Esophagus muscularis mucosa (tissue), 4 donors: ENCODE measurements around the gene ECM2. TPM values are rescaled to one million over a fixed set of nuclear protein-coding genes. Genes with fewer than 3 reads are reported as not detected.
A peak's percentile ranks its signal among the peaks of the same experiment; 100 is the strongest.

Source experiments
- DNase-seq: peaks from one replicate; pipeline ENCODE4 v3.0.0-alpha.2; 2017; ENCODE audit errors: extremely low spot score
- H3K27ac ChIP-seq, 4 donors: fragments of 200-600 bp; sonication (generic); replicated peaks in 1 of 4; 1 replicate in 3 of 4; 2 replicates in 1 of 4; pipeline ENCODE4 v1.5.1; 2016 to 2019; ENCODE audit warnings: mild to moderate bottlenecking in 1 of 4
- H3K27me3 ChIP-seq, 4 donors: fragments of 200-600 bp; sonication (generic); one replicate each; pipeline versions ENCODE4 v1.5.1 to v1.6.0; 2016 to 2019
- H3K36me3 ChIP-seq, 4 donors: fragments of 200-600 bp; sonication (generic); one replicate each; pipeline ENCODE4 v1.5.1; 2016 to 2019
- H3K4me1 ChIP-seq, 4 donors: fragments of 200-600 bp; sonication (generic); one replicate each; pipeline ENCODE4 v1.5.1; 2016 to 2019
- H3K4me3 ChIP-seq, 4 donors: fragments of 200-600 bp; sonication (generic); 1 replicate in 2 of 4; 2 replicates in 2 of 4; pipeline ENCODE4 v1.5.1; 2016 to 2019; ENCODE audit warnings: mild to moderate bottlenecking in 4 of 4, moderate library complexity in 1 of 4
- H3K9me3 ChIP-seq, 4 donors: fragments of 200-600 bp; sonication (generic); 1 replicate in 3 of 4; 2 replicates in 1 of 4; pipeline ENCODE4 v1.5.1; 2016 to 2019
- EP300 ChIP-seq: sonication (generic); formaldehyde crosslinking; IDR thresholded peaks from one replicate; pipeline ENCODE4 v1.6.1; 2017; ENCODE audit warnings: antibody characterized with exemption
- POLR2A ChIP-seq: fragments of 450-650 bp; IDR thresholded peaks from one replicate; pipeline ENCODE4 v1.6.1; 2017; ENCODE audit warnings: antibody characterized with exemption, moderate library complexity, mild to moderate bottlenecking, low read depth
- POLR2AphosphoS5 ChIP-seq, 2 donors: sonication (generic); formaldehyde crosslinking; IDR thresholded peaks; one replicate each; pipeline ENCODE4 v1.6.1; 2017; ENCODE audit warnings: antibody characterized with exemption in 2 of 2
- WGBS: methylation state at CpG from one replicate; pipeline ENCODE4 v1.1.5; 2018; 5-methylcytosine and 5-hydroxymethylcytosine counted together
- intact Hi-C: fragments of 100-400 bp; cut with DNase I; formaldehyde crosslinking; loops from one replicate; pipeline ENCODE4 v1.15.1; 2023
- total RNA-seq, 4 donors: library from RNA; depleted of rRNA; stranded (reverse); fragments of >200 nt; gene quantifications; one replicate each; pipeline versions ENCODE4 v1.1.0 to v1.2.1, GENCODE V29; 2016
- TF ChIP-seq, protein P1 (sequence below), 3 experiments: fragments of 200-600 bp in 2 of 3; fragments of 450-650 bp in 1 of 3; sonication (generic) in 2 of 3; IDR thresholded peaks; one replicate each; pipeline ENCODE4 v1.5.1; 2017 to 2019; ENCODE audit warnings: antibody characterized with exemption in 3 of 3, mild to moderate bottlenecking in 2 of 3, moderate library complexity in 1 of 3

ECM2 gene
- total RNA-seq, 4 donors from 2014 or later, result 8.1 to 11.7 (median 9.8) TPM

DNA sequence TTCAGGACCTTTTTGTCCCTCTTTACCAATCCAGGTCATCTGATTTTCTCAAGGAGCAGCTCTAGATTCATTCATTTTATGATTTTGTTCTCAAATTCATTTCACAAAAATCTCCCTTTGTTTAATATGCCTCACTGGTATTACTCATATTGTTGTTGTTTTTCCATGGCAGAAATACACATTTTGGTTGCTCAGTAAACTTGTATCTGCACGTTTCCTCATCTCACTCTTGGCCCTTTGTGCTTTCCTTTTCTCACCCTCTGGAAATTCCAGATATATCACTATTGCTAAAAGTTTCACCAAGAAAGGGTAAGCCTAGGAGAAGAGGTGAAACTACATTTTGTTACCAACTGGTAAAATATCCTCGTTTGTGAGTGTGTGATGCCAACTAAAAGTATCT, 68.3 kb downstream of the ECM2 start:
- intact Hi-C loops, result no loop called here

DNA sequence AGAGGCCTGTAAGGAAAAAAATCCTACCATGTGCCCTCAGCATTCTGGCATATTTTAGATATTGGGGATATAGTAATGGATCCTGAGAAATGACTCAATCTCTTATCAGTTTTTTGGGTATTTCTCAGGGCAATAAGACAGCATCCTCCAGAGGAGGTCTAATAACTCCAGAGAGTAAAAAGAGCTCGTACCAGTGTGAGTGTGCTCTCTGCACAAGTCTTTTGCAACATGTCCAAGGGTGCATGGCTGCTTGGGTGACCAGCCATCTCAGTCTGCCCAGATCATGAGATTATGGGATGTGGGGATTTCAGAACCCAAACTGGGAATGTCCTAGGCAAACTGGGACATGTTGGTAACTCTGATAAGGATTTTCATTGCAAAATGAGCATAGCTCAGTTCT, 68.7 kb downstream of the ECM2 start:
- WGBS, result 100% methylated on average over 1 of the region's 1 CpG
- no peak for DNase-seq
- H3K4me3 ChIP-seq, result no peak overlapping the region
- no peaks in the 10 kb centered on the region for H3K27me3 ChIP-seq
- H3K27ac ChIP-seq, result no peak overlapping the region
- H3K36me3 ChIP-seq, result peaks cover 0 to 3% (median 0%) of the 10 kb centered on the region in 4 donors
- intact Hi-C loops, result no loop called here
- TF ChIP-seq POLR2A (no peak), POLR2AphosphoS5 (IDR thresholded peaks at IDR 0.05) (no peak), EP300 (no peak)
- TF ChIP-seq, protein P1, sequence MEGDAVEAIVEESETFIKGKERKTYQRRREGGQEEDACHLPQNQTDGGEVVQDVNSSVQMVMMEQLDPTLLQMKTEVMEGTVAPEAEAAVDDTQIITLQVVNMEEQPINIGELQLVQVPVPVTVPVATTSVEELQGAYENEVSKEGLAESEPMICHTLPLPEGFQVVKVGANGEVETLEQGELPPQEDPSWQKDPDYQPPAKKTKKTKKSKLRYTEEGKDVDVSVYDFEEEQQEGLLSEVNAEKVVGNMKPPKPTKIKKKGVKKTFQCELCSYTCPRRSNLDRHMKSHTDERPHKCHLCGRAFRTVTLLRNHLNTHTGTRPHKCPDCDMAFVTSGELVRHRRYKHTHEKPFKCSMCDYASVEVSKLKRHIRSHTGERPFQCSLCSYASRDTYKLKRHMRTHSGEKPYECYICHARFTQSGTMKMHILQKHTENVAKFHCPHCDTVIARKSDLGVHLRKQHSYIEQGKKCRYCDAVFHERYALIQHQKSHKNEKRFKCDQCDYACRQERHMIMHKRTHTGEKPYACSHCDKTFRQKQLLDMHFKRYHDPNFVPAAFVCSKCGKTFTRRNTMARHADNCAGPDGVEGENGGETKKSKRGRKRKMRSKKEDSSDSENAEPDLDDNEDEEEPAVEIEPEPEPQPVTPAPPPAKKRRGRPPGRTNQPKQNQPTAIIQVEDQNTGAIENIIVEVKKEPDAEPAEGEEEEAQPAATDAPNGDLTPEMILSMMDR (IDR thresholded peaks at IDR 0.05), result no peak
- peaks cover 7 to 24% (median 23%) of the 10 kb centered on the region in 4 donors for H3K4me1 ChIP-seq
- no peaks in the 10 kb centered on the region for H3K9me3 ChIP-seq

More for the DNA sequence above, 68.3 kb downstream of the ECM2 start:
- Histone ChIP-seq H3K27ac (no peak overlapping the region), H3K4me1 (peaks cover 7 to 24% (median 23%) of the 10 kb centered on the region in 4 donors), H3K9me3 (no peaks in the 10 kb centered on the region), H3K4me3 (no peak overlapping the region), H3K36me3 (peaks cover 0 to 3% (median 0%) of the 10 kb centered on the region in 4 donors), H3K27me3 (no peaks in the 10 kb centered on the region)
- DNase-seq, result no peak
- TF ChIP-seq, protein P1 (IDR thresholded peaks at IDR 0.05), result no peak
- TF ChIP-seq POLR2AphosphoS5 (IDR thresholded peaks at IDR 0.05), result no peak
- TF ChIP-seq POLR2A, result no peak
- TF ChIP-seq EP300, result no peak
- 97% methylated on average over 2 of the region's 2 CpGs for WGBS

DNA sequence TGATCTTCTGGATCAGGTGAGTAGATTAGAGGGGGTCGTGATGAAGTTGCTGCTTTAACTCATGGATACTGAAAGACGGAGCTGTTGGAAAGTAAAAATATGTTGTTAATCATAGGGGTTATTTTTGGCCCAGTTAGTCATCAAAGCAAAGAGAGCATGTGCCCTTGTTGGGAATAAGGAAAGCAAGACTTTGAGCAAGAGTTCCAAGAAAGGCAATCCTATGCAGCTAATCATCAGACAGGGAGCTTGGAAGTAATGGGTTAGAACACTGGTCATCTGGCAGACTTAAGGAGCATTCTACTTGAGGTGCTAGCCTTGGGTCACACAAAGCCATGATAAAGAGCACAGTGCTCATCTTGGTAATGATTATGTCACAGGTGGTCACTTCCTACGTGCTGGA, 71.8 kb downstream of the ECM2 start:
- TF ChIP-seq POLR2A (no peak), POLR2AphosphoS5 (IDR thresholded peaks at IDR 0.05) (peak; percentile 57 to 84)
- H3K27ac ChIP-seq, result peak overlapping the region; percentile 74 to 81 (median 78)
- no peaks in the 10 kb centered on the region for H3K27me3 ChIP-seq
- no peaks in the 10 kb centered on the region for H3K9me3 ChIP-seq
- no peaks in the 10 kb centered on the region for H3K36me3 ChIP-seq
- H3K4me3 ChIP-seq, result no peak overlapping the region
- intact Hi-C loops, result no loop called here
- peaks cover 7 to 25% (median 23%) of the 10 kb centered on the region in 4 donors for H3K4me1 ChIP-seq
- no peak for DNase-seq
- 33% methylated on average over 3 of the region's 3 CpGs for WGBS

DNA sequence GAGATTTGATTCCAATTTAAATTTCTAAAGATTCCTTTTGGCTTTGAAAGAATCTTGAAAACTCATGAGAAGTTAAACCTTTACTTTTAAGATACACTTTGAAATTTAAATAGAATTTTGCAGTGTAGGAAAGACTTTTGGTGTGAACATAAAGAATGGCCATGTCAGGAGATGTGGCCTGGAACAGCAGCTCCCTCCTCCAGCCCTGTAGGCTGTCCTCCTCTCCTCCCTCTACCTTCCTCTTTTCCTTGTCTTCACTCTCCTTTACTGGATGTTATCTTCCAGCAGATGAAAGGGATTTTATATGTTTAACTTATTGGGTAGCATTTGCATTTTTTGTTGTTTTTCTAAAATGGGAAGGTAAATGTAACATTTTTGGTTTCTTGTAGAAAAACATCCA, 72.4 kb downstream of the ECM2 start:
- DNase-seq, result no peak
- no peak overlapping the region for H3K4me3 ChIP-seq
- no peaks in the 10 kb centered on the region for H3K27me3 ChIP-seq
- TF ChIP-seq POLR2AphosphoS5 (IDR thresholded peaks at IDR 0.05) (no peak), EP300 (no peak), POLR2A (no peak)
- TF ChIP-seq, protein P1 (IDR thresholded peaks at IDR 0.05), result no peak
- H3K36me3 ChIP-seq, result no peaks in the 10 kb centered on the region
- peak overlapping the region; percentile 74 to 81 (median 78) for H3K27ac ChIP-seq
- H3K4me1 ChIP-seq, result peaks cover 7 to 30% (median 23%) of the 10 kb centered on the region in 4 donors
- no peaks in the 10 kb centered on the region for H3K9me3 ChIP-seq
- intact Hi-C loops, result no loop called here

DNA sequence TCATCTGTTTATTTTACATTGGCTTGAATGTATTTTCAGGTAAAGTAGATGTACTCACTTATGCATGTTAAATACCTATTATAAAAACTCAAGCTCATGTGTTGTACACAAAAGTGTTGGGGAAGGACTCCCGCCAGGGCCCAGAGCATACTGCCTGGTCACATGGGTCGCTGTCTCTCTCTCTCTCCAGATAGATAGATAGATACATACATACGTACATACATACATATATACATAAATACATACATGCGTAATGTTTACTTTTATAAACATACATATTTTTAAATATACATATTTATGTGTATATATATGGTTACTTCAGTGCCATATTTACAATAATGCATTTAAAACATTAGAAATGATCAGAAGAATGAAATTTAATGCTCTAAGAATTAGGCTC, 78.2 kb downstream of the ECM2 start:
- WGBS, result 92% methylated on average over 4 of the region's 4 CpGs
- TF ChIP-seq POLR2A (no peak), POLR2AphosphoS5 (IDR thresholded peaks at IDR 0.05) (no peak), EP300 (no peak)
- TF ChIP-seq, protein P1 (IDR thresholded peaks at IDR 0.05), result no peak
- intact Hi-C loops, result no loop called here
- Histone ChIP-seq H3K4me1 (peaks cover 0 to 8% (median 0%) of the 10 kb centered on the region in 4 donors), H3K9me3 (no peaks in the 10 kb centered on the region), H3K27ac (no peak overlapping the region), H3K36me3 (no peaks in the 10 kb centered on the region), H3K27me3 (no peaks in the 10 kb centered on the region), H3K4me3 (no peak overlapping the region)
- DNase-seq, result no peak
